WERI-Rb-1 (cell line): ENCODE data around the gene TVP23C.
"Not testable (repeated sequence)": the region's sequence is repeated elsewhere in the genome, so short reads cannot be mapped to it uniquely, and the experiment has no call there.

Source experiments
- DNase-seq: peaks from one replicate; pipeline ENCODE4 v3.0.0-alpha.2; 2020
- H3K27ac ChIP-seq: fragments of 250-450 bp; sonication (Bioruptor Pico); 2 replicates; pipeline ENCODE4 v1.5.1; 2020; ENCODE audit warnings: mild to moderate bottlenecking, moderate library complexity
- H3K27me3 ChIP-seq: fragments of 250-450 bp; sonication (Bioruptor Pico); 2 replicates; pipeline ENCODE4 v1.5.1; 2021; ENCODE audit warnings: mild to moderate bottlenecking, low read depth, moderate library complexity; ENCODE audit not compliant: insufficient read depth, severe bottlenecking
- H3K36me3 ChIP-seq: fragments of 250-450 bp; sonication (Bioruptor Pico); 2 replicates; pipeline ENCODE4 v1.5.1; 2020; ENCODE audit warnings: mild to moderate bottlenecking, moderate library complexity
- H3K4me3 ChIP-seq: 2 replicates; pipeline ENCODE4 v1.5.1; 2011; ENCODE audit warnings: low read depth, mild to moderate bottlenecking, control low read depth, low read length
- H3K9me3 ChIP-seq: fragments of 250-450 bp; sonication (Bioruptor Pico); 2 replicates; pipeline ENCODE4 v1.5.1; 2021; ENCODE audit warnings: mild to moderate bottlenecking, moderate library complexity; ENCODE audit not compliant: severe bottlenecking
- CTCF ChIP-seq: IDR thresholded peaks from 2 replicates; pipeline ENCODE4 v1.5.1; 2011; ENCODE audit warnings: low read depth, mild to moderate bottlenecking, control low read depth, inconsistent platforms, low read length

Gene TVP23C

GRCh38 chr17:15510361-15510760 is 52.9 kb downstream of the TVP23C start:
- no peaks in the 10 kb centered on the region for H3K36me3 ChIP-seq
- H3K27ac ChIP-seq = no peak overlapping the region
- no peaks in the 10 kb centered on the region for H3K27me3 ChIP-seq
- no peak for DNase-seq
- H3K4me3 ChIP-seq = no peak overlapping the region
- H3K9me3 ChIP-seq = no peaks in the 10 kb centered on the region
- no peak for TF ChIP-seq CTCF

GRCh38 chr17:15509095-15509494 is 54.2 kb downstream of the TVP23C start:
- no peak for DNase-seq
- Histone ChIP-seq H3K27me3 (no peaks in the 10 kb centered on the region), H3K4me3 (no peak overlapping the region), H3K27ac (no peak overlapping the region), H3K36me3 (no peaks in the 10 kb centered on the region), H3K9me3 (no peaks in the 10 kb centered on the region)
- no peak for TF ChIP-seq CTCF

- Histone ChIP-seq H3K27ac (no peak overlapping the region), H3K27me3 (no peaks in the 10 kb centered on the region), H3K9me3 (no peaks in the 10 kb centered on the region), H3K4me3 (no peak overlapping the region), H3K36me3 (no peaks in the 10 kb centered on the region)
- DNase-seq = no peak
- TF ChIP-seq CTCF = no peak
These were observed 54.8 kb downstream of the TVP23C start for GRCh38 chr17:15508466-15508865.

GRCh38 chr17:15507896-15508295 is 55.4 kb downstream of the TVP23C start:
- Histone ChIP-seq H3K9me3 (no peaks in the 10 kb centered on the region), H3K36me3 (no peaks in the 10 kb centered on the region), H3K4me3 (no peak overlapping the region), H3K27ac (no peak overlapping the region), H3K27me3 (no peaks in the 10 kb centered on the region)
- no peak for TF ChIP-seq CTCF
- no peak for DNase-seq

- H3K27ac ChIP-seq = no peak overlapping the region
- TF ChIP-seq CTCF = no peak
- no peak for DNase-seq
- H3K9me3 ChIP-seq = no peaks in the 10 kb centered on the region
- H3K4me3 ChIP-seq = no peak overlapping the region
- no peaks in the 10 kb centered on the region for H3K36me3 ChIP-seq
- H3K27me3 ChIP-seq = no peaks in the 10 kb centered on the region
These were observed 56.3 kb downstream of the TVP23C start for GRCh38 chr17:15507001-15507400.

GRCh38 chr17:15505708-15506107 is 57.6 kb downstream of the TVP23C start:
- DNase-seq, H3K27ac ChIP-seq, H3K4me3 ChIP-seq: not testable (repeated sequence)

More at GRCh38 chr17:15505708-15506107, 57.6 kb downstream of the TVP23C start:
- not testable (repeated sequence) for H3K36me3 ChIP-seq, H3K9me3 ChIP-seq, H3K27me3 ChIP-seq
